Amygdala (tissue), 56 donors: Measurements from ENCODE around the gene WDR82.
A peak's percentile ranks its signal among the peaks of the same experiment; 100 is the strongest.

ENCODE experiments used
- DNase-seq, 56 donors: peaks; one replicate each; lab custom pipeline; 2025; lab: John Stamatoyannopoulos, UW

Gene WDR82

GRCh38 chr3:52240886-52241370 is 37.5 kb downstream of the WDR82 start:
- DNase-seq: no peak

GRCh38 chr3:52240059-52240885 is 38.2 kb downstream of the WDR82 start:
- DNase-seq: peak in 26 of 56 donors; percentile 23 to 80 (median 50)

- DNase-seq: peak in 51 of 56 donors; percentile 31 to 88 (median 68)
Measured at GRCh38 chr3:52238761-52239701, 39.4 kb downstream of the WDR82 start, which contains the start of gene TWF2. Gene TWF2 (minus strand): TSS chr3:52239158. CDS start chr3:52239016, 142 bp downstream.

- peak in 1 of 56 donors; percentile 43 for DNase-seq
Measured at GRCh38 chr3:52238193-52238760, 40.2 kb downstream of the WDR82 start.

- DNase-seq: peak in 36 of 56 donors; percentile 23 to 75 (median 48)
Measured at GRCh38 chr3:52237657-52238172, 40.7 kb downstream of the WDR82 start.

- no peak for DNase-seq
Measured at GRCh38 chr3:52237006-52237656, 41.3 kb downstream of the WDR82 start.

- no peak for DNase-seq
Measured at GRCh38 chr3:52236424-52236886, 42.0 kb downstream of the WDR82 start.

- no peak for DNase-seq
Measured at GRCh38 chr3:52234516-52235447, 43.7 kb downstream of the WDR82 start.

GRCh38 chr3:52233968-52234367 is 44.5 kb downstream of the WDR82 start:
- peak in 28 of 56 donors; percentile 11 to 78 (median 48) for DNase-seq

GRCh38 chr3:52233108-52233591 is 45.3 kb downstream of the WDR82 start:
- DNase-seq: no peak

GRCh38 chr3:52232279-52233107 is 46.0 kb downstream of the WDR82 start:
- DNase-seq: no peak

GRCh38 chr3:52231502-52232278 is 46.8 kb downstream of the WDR82 start:
- DNase-seq: peak in 17 of 56 donors; percentile 12 to 67 (median 27)

GRCh38 chr3:52230889-52231499 is 47.5 kb downstream of the WDR82 start:
- no peak for DNase-seq

- DNase-seq: no peak
Measured at GRCh38 chr3:52230461-52230860, 48.0 kb downstream of the WDR82 start.

- DNase-seq: no peak
Measured at GRCh38 chr3:52229656-52230055, 48.8 kb downstream of the WDR82 start.

GRCh38 chr3:52228751-52229291 is 49.6 kb downstream of the WDR82 start:
- no peak for DNase-seq
